HepG2 (cell line): ENCODE data around the gene CDHR3. TPM values are rescaled to one million over a fixed set of nuclear protein-coding genes. Genes with fewer than 3 reads are reported as not detected.

ENCODE experiments used
- ATAC-seq: fragments of 200-7000 bp; cut with Tn5 transposase; 3 replicates; pipeline ENCODE4 v1.9.1; 2020; ENCODE audit warnings: mild to moderate bottlenecking, moderate library complexity
- BruUV-seq: library from RNA; stranded (reverse); fragments of 400-500 nt; replicated peaks from 2 replicates; lab custom pipeline; 2021; lab: Mats Ljungman, UMichigan
- CTCF ChIA-PET: fragments of 300-600 bp; formaldehyde crosslinking; extraction: SDS; loops from one replicate; lab custom pipeline; 2021; ENCODE audit warnings: low total read pairs, inconsistent platforms, low intra/inter-chr PET ratio; lab: Yijun Ruan, JAX
- POLR2A ChIA-PET: fragments of 350-600 bp; sonication (Branson Sonifier 250); formaldehyde crosslinking; loops from one replicate; lab custom pipeline; 2020; ENCODE audit warnings: antibody characterized with exemption, inconsistent platforms; lab: Yijun Ruan, JAX
- DNase-seq: peaks from one replicate; pipeline ENCODE4 v3.0.0-alpha.2; 2015; ENCODE audit warnings: low spot score
- FAIRE-seq: peaks from 3 replicates; lab custom pipeline; 2011; peaks lifted over from hg19 to GRCh38; lab: Jason Lieb, UNC
- H2AFZ ChIP-seq: one replicate; pipeline ENCODE4 v1.6.1; 2011; ENCODE audit warnings: low read length, inconsistent platforms
- H3K27ac ChIP-seq: fragments of 300-600 bp; 3 replicates; pipeline ENCODE4 v1.8.0; 2011; ENCODE audit warnings: mixed run types, mild to moderate bottlenecking, mixed read lengths, low read length, inconsistent platforms; ENCODE audit not compliant: insufficient read depth; ENCODE audit errors: extremely low read length
- H3K27me3 ChIP-seq, 2 experiments: fragments of 200-600 bp in 1 of 2; 2 replicates in 1 of 2; 3 replicates in 1 of 2; pipeline versions ENCODE4 v1.6.0 to v1.8.0; 2011; ENCODE audit warnings: low read length in 2 of 2, mild to moderate bottlenecking in 2 of 2, moderate library complexity in 2 of 2, inconsistent platforms in 1 of 2; ENCODE audit not compliant: insufficient read depth in 2 of 2, control insufficient read depth in 1 of 2
- H3K36me3 ChIP-seq, 2 experiments: fragments of 200-600 bp in 1 of 2; replicated peaks in 1 of 2; 2 replicates in 1 of 2; 3 replicates in 1 of 2; pipeline versions ENCODE4 v1.5.1 to v1.8.0; 2011; ENCODE audit warnings: low read length in 2 of 2, inconsistent platforms in 1 of 2; ENCODE audit not compliant: insufficient read depth in 2 of 2, control insufficient read depth in 1 of 2
- H3K4me1 ChIP-seq: 2 replicates; pipeline ENCODE4 v1.5.1; 2012; ENCODE audit warnings: low read length, inconsistent platforms; ENCODE audit not compliant: insufficient read depth
- H3K4me2 ChIP-seq: 2 replicates; pipeline ENCODE4 v1.6.0; 2011; ENCODE audit warnings: low read depth, low read length, inconsistent platforms
- H3K4me3 ChIP-seq, 3 experiments: fragments of 200-600 bp in 1 of 3; sonication (generic), shearing (Covaris generic) in 1 of 3; replicated peaks in 1 of 3; 2 replicates each; pipeline ENCODE4 v1.5.1; 2011 to 2016; ENCODE audit warnings: low read length in 3 of 3, inconsistent platforms in 2 of 3, low read depth in 2 of 3, mild to moderate bottlenecking in 2 of 3, control low read depth in 1 of 3, mixed read lengths in 1 of 3; ENCODE audit not compliant: insufficient read depth in 1 of 3
- H3K79me2 ChIP-seq: one replicate; pipeline ENCODE4 v1.6.1; 2011; ENCODE audit warnings: low read length, inconsistent platforms; ENCODE audit not compliant: insufficient read depth
- H3K9ac ChIP-seq: 2 replicates; pipeline ENCODE4 v1.6.0; 2011; ENCODE audit warnings: mild to moderate bottlenecking, low read depth, low read length, inconsistent platforms; ENCODE audit not compliant: insufficient read depth
- H3K9me3 ChIP-seq: 2 replicates; pipeline ENCODE4 v1.5.1; 2012; ENCODE audit warnings: mild to moderate bottlenecking, low read length
- H4K20me1 ChIP-seq: 2 replicates; pipeline ENCODE4 v1.6.0; 2011; ENCODE audit warnings: inconsistent platforms, mild to moderate bottlenecking, low read length, moderate library complexity; ENCODE audit not compliant: insufficient read depth
- CEBPB ChIP-seq: IDR thresholded peaks from 2 replicates; pipeline ENCODE4 v1.6.1; 2011; ENCODE audit warnings: low read depth, low read length, improper control_type of control experiment, borderline replicate concordance
- HNRNPUL1 ChIP-seq: fragments of 200-400 bp; formaldehyde crosslinking; IDR thresholded peaks from 2 replicates; pipeline ENCODE4 v1.6.1; 2017; ENCODE audit warnings: low read depth, mild to moderate bottlenecking, low read length, moderate library complexity
- IRF2 ChIP-seq: IDR thresholded peaks from 2 replicates; pipeline ENCODE4 v1.6.1; 2018; ENCODE audit warnings: missing genetic modification reagents, missing compliant biosample characterization
- ZSCAN30 ChIP-seq: sonication (generic); formaldehyde crosslinking; IDR thresholded peaks from 2 replicates; pipeline ENCODE4 v1.5.0; 2020; ENCODE audit warnings: mild to moderate bottlenecking, missing genetic modification reagents
- WGBS: methylation state at CpG from one replicate; pipeline ENCODE4 v1.1.6; 2017; ENCODE audit warnings: low lambda C conversion rate; 5-methylcytosine and 5-hydroxymethylcytosine counted together
- in situ Hi-C: cut with HindIII; loops from 2 replicates; pipeline ENCODE4 v1.10.0; 2017; ENCODE audit warnings: low pct_unique_long_range_greater_than_20kb; ENCODE audit not compliant: extremely low pct_ligation_motif_present
- intact Hi-C: fragments of 100-400 bp; cut with micrococcal nuclease; formaldehyde crosslinking; loops from one replicate; pipeline ENCODE4 v1.10.0; 2022; ENCODE audit not compliant: unreplicated experiment
- polyA plus RNA-seq, 8 experiments: library from polyadenylated mRNA; depleted of rRNA in 3 of 8; stranded (reverse) in 7 of 8; unstranded in 1 of 8; fragments of >200 nt; fragmentation: Illumina TruSeq in 4 of 8; extraction: Trizol in 4 of 8; gene quantifications; 2 replicates each; pipeline versions ENCODE4 v1.2.1 to v1.2.3, GENCODE V29; 2011 to 2016; ENCODE audit warnings: low read depth in 4 of 8, missing spikeins in 1 of 8, mixed read lengths in 1 of 8; ENCODE audit not compliant: insufficient read depth in 1 of 8
- total RNA-seq, 5 experiments: library from RNA; depleted of rRNA; stranded (reverse); fragments of >200 nt; fragmentation: Illumina TruSeq; extraction: Trizol; gene quantifications; 2 replicates each; pipeline ENCODE4 v1.2.3, GENCODE V29; 2016; ENCODE audit warnings: low read depth in 1 of 5
- TF ChIP-seq, protein P1 (sequence below): sonication (generic); formaldehyde crosslinking; IDR thresholded peaks from 2 replicates; pipeline ENCODE4 v1.4.0; 2020; ENCODE audit warnings: missing genetic modification reagents
- TF ChIP-seq, protein P2 (sequence below), 2 experiments: fragments of 450-650 bp in 1 of 2; sonication (generic) in 1 of 2; formaldehyde crosslinking; IDR thresholded peaks; 2 replicates each; pipeline versions ENCODE4 v1.5.0 to v1.8.0; 2020 to 2022; ENCODE audit warnings: mild to moderate bottlenecking in 1 of 2, missing genetic modification reagents in 1 of 2

CDHR3 gene
- total and polyA plus RNA-seq, 2 of the 13 experiments (the other 11 are each of a cell fraction or from before 2014, with no cell fraction given), result 6.5 to 11.8 TPM

DNA sequence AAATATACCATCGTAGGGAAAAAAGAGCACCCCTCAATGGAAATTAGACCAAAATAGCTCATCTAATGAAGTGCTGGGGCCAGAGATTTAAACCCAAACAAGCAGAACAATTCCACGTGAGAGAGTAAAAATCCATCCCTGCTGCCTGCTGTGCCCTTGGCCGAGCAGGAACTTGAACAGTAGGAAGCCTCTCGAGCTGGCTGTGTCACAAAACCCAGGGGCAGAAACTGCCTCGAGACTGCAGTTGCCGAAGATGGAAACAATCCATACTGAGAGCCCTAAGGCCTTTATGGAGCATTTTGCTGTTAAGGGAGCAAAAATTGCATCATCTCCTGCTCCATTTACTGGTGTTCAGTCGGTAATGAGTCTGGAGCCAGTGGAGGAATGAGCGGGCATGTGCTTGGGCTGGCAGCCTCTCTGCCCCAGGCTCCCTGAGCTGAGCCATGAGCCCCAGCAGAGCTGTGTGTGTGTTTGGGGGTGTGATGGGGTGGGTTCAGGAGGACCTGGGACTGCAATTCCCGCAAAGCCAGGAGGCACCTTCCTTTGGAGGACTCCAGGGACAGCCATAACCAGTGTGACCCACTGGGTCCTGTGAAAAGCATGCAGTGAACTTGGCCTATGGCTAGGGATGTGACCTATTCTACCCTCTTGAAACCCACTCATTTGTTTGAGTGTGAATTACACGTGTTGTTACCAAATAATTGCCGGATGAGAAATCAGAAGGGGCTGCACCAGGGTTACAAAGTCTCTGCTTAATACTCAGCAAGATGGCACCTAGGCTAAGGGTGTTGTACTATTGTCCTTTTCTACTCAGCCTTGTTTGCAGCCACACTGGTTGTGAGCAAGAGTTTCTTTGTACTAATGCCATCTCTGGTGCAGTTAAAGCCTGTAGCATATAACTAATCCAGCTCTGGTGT, 58.3 kb downstream of the CDHR3 start:
- Histone ChIP-seq H3K27me3 (no peaks in the 10 kb centered on the region), H4K20me1 (no peaks in the 10 kb centered on the region), H2AFZ (no peak overlapping the region), H3K36me3 (no peaks in the 10 kb centered on the region), H3K27ac (no peak overlapping the region), H3K79me2 (no peaks in the 10 kb centered on the region), H3K4me1 (no peaks in the 10 kb centered on the region), H3K4me3 (no peak overlapping the region), H3K4me2 (no peak overlapping the region), H3K9ac (no peak overlapping the region), H3K9me3 (no peaks in the 10 kb centered on the region)
- ATAC-seq, result no peak
- intact Hi-C loops (no loop called here), in situ Hi-C loops (no loop called here)
- ChIA-PET POLR2A (no interaction called here), CTCF (no interaction called here)
- FAIRE-seq, result no peak
- DNase-seq, result no peak
- WGBS, result 68% methylated on average over 10 of the region's 11 CpGs
- BruUV-seq, result no TSS peak
- TF ChIP-seq CEBPB (0 out of 2 replicates have a peak, but pooled peaks have one; percentile 3), ZSCAN30 (CRISPR knock-in tag) (no peak), IRF2 (CRISPR knock-in tag) (no peak), HNRNPUL1 (no peak)
- TF ChIP-seq, protein P1, sequence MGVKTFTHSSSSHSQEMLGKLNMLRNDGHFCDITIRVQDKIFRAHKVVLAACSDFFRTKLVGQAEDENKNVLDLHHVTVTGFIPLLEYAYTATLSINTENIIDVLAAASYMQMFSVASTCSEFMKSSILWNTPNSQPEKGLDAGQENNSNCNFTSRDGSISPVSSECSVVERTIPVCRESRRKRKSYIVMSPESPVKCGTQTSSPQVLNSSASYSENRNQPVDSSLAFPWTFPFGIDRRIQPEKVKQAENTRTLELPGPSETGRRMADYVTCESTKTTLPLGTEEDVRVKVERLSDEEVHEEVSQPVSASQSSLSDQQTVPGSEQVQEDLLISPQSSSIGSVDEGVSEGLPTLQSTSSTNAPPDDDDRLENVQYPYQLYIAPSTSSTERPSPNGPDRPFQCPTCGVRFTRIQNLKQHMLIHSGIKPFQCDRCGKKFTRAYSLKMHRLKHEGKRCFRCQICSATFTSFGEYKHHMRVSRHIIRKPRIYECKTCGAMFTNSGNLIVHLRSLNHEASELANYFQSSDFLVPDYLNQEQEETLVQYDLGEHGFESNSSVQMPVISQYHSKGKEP (CRISPR knock-in tag), result no peak
- TF ChIP-seq, protein P2, sequence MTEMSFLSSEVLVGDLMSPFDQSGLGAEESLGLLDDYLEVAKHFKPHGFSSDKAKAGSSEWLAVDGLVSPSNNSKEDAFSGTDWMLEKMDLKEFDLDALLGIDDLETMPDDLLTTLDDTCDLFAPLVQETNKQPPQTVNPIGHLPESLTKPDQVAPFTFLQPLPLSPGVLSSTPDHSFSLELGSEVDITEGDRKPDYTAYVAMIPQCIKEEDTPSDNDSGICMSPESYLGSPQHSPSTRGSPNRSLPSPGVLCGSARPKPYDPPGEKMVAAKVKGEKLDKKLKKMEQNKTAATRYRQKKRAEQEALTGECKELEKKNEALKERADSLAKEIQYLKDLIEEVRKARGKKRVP (CRISPR knock-in tag; IDR thresholded peaks at IDR 0.05), result peak in 1 of 2 experiments; percentile 28; a peak in 1 of 4 replicates
